ENCODE results near the gene PIP5K1C. TPM values are rescaled to one million over a fixed set of nuclear protein-coding genes. Genes with fewer than 3 reads are reported as not detected.

The PIP5K1C gene
- total RNA-seq, 1 donor from 2014 or later: 11.7 TPM

- DNase-seq (ENCODE audit: low read depth): no peak
- TF ChIP-seq, protein P1, sequence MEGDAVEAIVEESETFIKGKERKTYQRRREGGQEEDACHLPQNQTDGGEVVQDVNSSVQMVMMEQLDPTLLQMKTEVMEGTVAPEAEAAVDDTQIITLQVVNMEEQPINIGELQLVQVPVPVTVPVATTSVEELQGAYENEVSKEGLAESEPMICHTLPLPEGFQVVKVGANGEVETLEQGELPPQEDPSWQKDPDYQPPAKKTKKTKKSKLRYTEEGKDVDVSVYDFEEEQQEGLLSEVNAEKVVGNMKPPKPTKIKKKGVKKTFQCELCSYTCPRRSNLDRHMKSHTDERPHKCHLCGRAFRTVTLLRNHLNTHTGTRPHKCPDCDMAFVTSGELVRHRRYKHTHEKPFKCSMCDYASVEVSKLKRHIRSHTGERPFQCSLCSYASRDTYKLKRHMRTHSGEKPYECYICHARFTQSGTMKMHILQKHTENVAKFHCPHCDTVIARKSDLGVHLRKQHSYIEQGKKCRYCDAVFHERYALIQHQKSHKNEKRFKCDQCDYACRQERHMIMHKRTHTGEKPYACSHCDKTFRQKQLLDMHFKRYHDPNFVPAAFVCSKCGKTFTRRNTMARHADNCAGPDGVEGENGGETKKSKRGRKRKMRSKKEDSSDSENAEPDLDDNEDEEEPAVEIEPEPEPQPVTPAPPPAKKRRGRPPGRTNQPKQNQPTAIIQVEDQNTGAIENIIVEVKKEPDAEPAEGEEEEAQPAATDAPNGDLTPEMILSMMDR (conservative IDR thresholded peaks at IDR 0.05; ENCODE audit: low read depth, low read length): peak; percentile 78
- H3K4me3 ChIP-seq (ENCODE audit: low read depth, low read length): no peak overlapping the region
Measured at GRCh38 chr19:3665681-3666544, 34.4 kb downstream of the PIP5K1C start.

GRCh38 chr19:3664879-3665642 lies 35.2 kb downstream of the PIP5K1C start:
- no peak overlapping the region for H3K4me3 ChIP-seq (ENCODE audit: low read depth, low read length)
- TF ChIP-seq, protein P1 (conservative IDR thresholded peaks at IDR 0.05; ENCODE audit: low read depth, low read length): no peak
- DNase-seq (ENCODE audit: low read depth): no peak

GRCh38 chr19:3663838-3664237 lies 36.4 kb downstream of the PIP5K1C start:
- DNase-seq (ENCODE audit: low read depth): no peak
- TF ChIP-seq, protein P1 (conservative IDR thresholded peaks at IDR 0.05; ENCODE audit: low read depth, low read length): no peak
- H3K4me3 ChIP-seq (ENCODE audit: low read depth, low read length): no peak overlapping the region

GRCh38 chr19:3661284-3662238 lies 38.7 kb downstream of the PIP5K1C start:
- no peak overlapping the region for H3K4me3 ChIP-seq (ENCODE audit: low read depth, low read length)
- TF ChIP-seq, protein P1 (conservative IDR thresholded peaks at IDR 0.05; ENCODE audit: low read depth, low read length): no peak
- DNase-seq (ENCODE audit: low read depth): no peak

DNA sequence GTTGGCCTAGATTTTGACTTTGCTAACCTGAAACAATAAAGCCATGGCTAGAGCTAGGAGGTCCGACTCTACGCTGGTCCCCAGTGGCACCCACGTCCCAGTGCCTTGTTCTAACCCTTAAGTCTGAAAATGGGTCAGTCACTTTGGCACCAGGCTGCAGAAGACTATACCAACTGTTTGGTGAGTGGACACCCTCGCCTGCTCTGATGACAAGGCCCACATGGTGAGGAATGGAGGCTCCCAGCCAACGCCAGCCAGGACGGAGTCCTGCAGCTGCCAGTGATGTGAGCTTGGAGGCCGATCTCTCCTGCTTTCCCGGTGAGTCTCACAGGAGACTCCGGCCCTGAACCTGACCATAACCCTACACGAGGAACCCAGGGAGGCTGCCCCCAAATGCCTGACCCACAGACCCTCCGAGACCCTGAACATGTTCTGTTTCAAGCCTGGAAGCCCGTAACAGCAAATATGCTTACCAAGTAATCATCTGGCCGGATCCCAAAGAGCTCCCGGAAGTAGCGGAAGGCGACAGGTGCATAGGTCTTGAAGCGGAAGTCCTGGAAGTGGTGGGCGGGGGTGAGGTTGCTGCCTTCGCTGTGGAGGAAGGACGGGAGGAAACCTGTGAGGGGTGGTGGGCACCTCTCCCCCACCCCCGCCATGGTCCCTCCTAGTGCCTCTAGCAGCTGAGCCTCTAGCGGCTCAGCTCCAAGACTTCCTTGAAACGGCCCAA lies 39.6 kb downstream of the PIP5K1C start:
- DNase-seq (ENCODE audit: low read depth): no peak
- H3K4me3 ChIP-seq (ENCODE audit: low read depth, low read length): no peak overlapping the region
- TF ChIP-seq, protein P1 (conservative IDR thresholded peaks at IDR 0.05; ENCODE audit: low read depth, low read length): no peak

GRCh38 chr19:3659746-3660112 lies 40.5 kb downstream of the PIP5K1C start:
- TF ChIP-seq, protein P1 (conservative IDR thresholded peaks at IDR 0.05; ENCODE audit: low read depth, low read length): no peak
- H3K4me3 ChIP-seq (ENCODE audit: low read depth, low read length): no peak overlapping the region

More at GRCh38 chr19:3659746-3660112, 40.5 kb downstream of the PIP5K1C start:
- DNase-seq (ENCODE audit: low read depth): no peak

Data from epithelial cell of proximal tubule (primary cell).